Body of pancreas (tissue), 4 donors: ENCODE data around the gene LRPPRC. TPM values are rescaled to one million over a fixed set of nuclear protein-coding genes. Genes with fewer than 3 reads are reported as not detected.
A peak's percentile ranks its signal among the peaks of the same experiment; 100 is the strongest.

Source experiments
- ATAC-seq: fragments of 150-250 bp; one replicate; pipeline ENCODE4 v1.9.1; 2016
- DNase-seq, 4 donors: peaks; one replicate each; pipeline ENCODE4 v3.0.0-alpha.2; 2019
- H3K27ac ChIP-seq, 4 donors: fragments of 200-600 bp; sonication (generic); 1 replicate in 3 of 4; 2 replicates in 1 of 4; pipeline versions ENCODE4 v1.5.1 to v1.6.1; 2016 to 2019; ENCODE audit warnings: mild to moderate bottlenecking in 1 of 4, mixed read lengths in 1 of 4, moderate library complexity in 1 of 4
- H3K27me3 ChIP-seq, 2 donors: fragments of 200-600 bp; sonication (generic); one replicate each; pipeline ENCODE4 v1.6.0; 2016; ENCODE audit warnings: mild to moderate bottlenecking in 1 of 2
- H3K36me3 ChIP-seq, 2 donors: fragments of 200-600 bp; sonication (generic); replicated peaks in 1 of 2; 2 replicates each; pipeline ENCODE4 v1.5.1; 2016; ENCODE audit warnings: low read depth in 2 of 2; ENCODE audit not compliant: insufficient read depth in 1 of 2
- H3K4me1 ChIP-seq: fragments of 200-600 bp; sonication (generic); one replicate; pipeline ENCODE4 v1.6.0; 2016
- H3K4me3 ChIP-seq, 2 donors: fragments of 200-600 bp; sonication (generic); 1 replicate in 1 of 2; 2 replicates in 1 of 2; pipeline ENCODE4 v1.5.1; 2016 to 2019
- H3K9me3 ChIP-seq, 3 donors: fragments of 200-600 bp; sonication (generic); 1 replicate in 2 of 3; 2 replicates in 1 of 3; pipeline ENCODE4 v1.5.1; 2016
- POLR2A ChIP-seq, 3 donors: fragments of 450-650 bp; IDR thresholded peaks; one replicate each; pipeline ENCODE4 v1.6.1; 2016; ENCODE audit warnings: antibody characterized with exemption in 3 of 3, mild to moderate bottlenecking in 2 of 3
- whole genome bisulfite sequencing, 2 donors: methylation state at CpG; one replicate each; pipeline ENCODE4 v1.1.5; 2017; 5-methylcytosine and 5-hydroxymethylcytosine counted together
- intact Hi-C: fragments of 100-400 bp; cut with DNase I; formaldehyde crosslinking; loops from one replicate; pipeline ENCODE4 v1.15.1; 2023
- total RNA-seq, 2 donors: library from RNA; depleted of rRNA; stranded (reverse); fragments of >200 nt; gene quantifications; one replicate each; pipeline ENCODE4 v1.1.0, GENCODE V29; 2016
- TF ChIP-seq, protein P1 (sequence below), 7 experiments: fragments of 450-650 bp in 4 of 7; fragments of 200-600 bp in 3 of 7; sonication (generic) in 3 of 7; IDR thresholded peaks; one replicate each; pipeline ENCODE4 v1.5.1; 2016 to 2019; ENCODE audit warnings: antibody characterized with exemption in 7 of 7

LRPPRC gene
- total RNA-seq, 2 donors from 2014 or later = 33.5 to 50.8 TPM

DNA sequence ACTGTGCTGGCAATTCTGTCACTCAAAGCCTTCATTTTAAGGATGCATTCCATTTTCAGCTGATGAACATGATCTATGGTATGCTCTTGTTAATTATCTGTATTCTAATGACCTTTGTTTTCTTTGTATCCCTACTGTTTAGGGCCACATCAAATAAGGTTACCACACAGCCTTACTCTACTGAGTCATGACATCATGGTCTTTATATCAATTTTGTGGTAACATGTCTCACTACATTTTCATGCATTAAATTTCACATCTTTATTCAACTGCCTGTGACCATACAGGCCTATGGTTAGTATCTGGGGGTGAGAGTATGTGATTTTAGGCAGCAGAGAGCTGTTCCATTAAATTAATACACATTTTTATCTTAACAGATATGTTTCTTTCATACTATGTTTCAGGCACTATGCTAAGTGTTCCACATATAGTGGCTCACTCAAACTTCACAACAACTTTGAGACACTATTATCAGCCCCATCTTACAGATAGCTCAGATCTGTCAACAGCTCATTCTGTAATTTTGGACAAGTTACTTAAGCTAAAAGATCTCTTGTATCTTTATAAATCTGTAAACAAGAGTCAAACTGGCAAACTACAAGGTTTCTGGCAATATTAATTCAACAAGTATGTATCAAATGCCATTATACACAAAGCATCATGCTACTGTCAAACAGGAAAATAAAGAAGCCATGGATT, 18.0 kb downstream of the LRPPRC start:
- peaks cover 5 to 35% of the 10 kb centered on the region in 2 donors for H3K36me3 ChIP-seq
- intact Hi-C loops = no loop called here

DNA sequence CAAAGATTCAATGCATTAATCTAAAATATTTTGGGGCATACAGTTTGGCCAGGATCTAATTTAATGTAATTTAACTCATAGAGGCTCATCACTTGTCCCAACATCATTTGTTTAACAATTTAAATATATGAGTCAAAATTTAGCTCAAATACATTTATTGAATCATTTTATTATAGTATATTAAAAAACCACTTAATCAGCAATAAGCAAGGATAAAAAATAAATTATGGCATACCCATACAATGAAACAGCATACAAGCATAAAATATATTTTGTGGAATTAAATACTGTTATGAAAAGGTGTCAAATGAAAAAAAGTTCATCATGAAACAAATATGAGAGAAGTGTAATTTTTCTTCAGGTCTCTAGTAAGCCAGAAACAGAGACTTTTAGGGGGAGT, 34.9 kb downstream of the LRPPRC start:
- Histone ChIP-seq H3K4me3 (no peak overlapping the region), H3K4me1 (no peaks in the 10 kb centered on the region), H3K27ac (no peak overlapping the region), H3K36me3 (peaks cover 0 to 36% of the 10 kb centered on the region in 2 donors), H3K9me3 (no peaks in the 10 kb centered on the region), H3K27me3 (no peaks in the 10 kb centered on the region)
- DNase-seq (no peak), ATAC-seq (no peak)
- intact Hi-C loops = no loop called here
- no peak for TF ChIP-seq POLR2A (IDR thresholded peaks at IDR 0.05)
- TF ChIP-seq, protein P1, sequence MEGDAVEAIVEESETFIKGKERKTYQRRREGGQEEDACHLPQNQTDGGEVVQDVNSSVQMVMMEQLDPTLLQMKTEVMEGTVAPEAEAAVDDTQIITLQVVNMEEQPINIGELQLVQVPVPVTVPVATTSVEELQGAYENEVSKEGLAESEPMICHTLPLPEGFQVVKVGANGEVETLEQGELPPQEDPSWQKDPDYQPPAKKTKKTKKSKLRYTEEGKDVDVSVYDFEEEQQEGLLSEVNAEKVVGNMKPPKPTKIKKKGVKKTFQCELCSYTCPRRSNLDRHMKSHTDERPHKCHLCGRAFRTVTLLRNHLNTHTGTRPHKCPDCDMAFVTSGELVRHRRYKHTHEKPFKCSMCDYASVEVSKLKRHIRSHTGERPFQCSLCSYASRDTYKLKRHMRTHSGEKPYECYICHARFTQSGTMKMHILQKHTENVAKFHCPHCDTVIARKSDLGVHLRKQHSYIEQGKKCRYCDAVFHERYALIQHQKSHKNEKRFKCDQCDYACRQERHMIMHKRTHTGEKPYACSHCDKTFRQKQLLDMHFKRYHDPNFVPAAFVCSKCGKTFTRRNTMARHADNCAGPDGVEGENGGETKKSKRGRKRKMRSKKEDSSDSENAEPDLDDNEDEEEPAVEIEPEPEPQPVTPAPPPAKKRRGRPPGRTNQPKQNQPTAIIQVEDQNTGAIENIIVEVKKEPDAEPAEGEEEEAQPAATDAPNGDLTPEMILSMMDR (IDR thresholded peaks at IDR 0.05) = no peak

More for the DNA sequence above, 18.0 kb downstream of the LRPPRC start:
- Histone ChIP-seq H3K4me3 (no peak overlapping the region), H3K4me1 (no peaks in the 10 kb centered on the region), H3K9me3 (no peaks in the 10 kb centered on the region), H3K27ac (no peak overlapping the region), H3K27me3 (no peaks in the 10 kb centered on the region)
- ATAC-seq = no peak
- TF ChIP-seq, protein P1 (IDR thresholded peaks at IDR 0.05) = no peak
- TF ChIP-seq POLR2A (IDR thresholded peaks at IDR 0.05) = no peak
- DNase-seq = no peak

DNA sequence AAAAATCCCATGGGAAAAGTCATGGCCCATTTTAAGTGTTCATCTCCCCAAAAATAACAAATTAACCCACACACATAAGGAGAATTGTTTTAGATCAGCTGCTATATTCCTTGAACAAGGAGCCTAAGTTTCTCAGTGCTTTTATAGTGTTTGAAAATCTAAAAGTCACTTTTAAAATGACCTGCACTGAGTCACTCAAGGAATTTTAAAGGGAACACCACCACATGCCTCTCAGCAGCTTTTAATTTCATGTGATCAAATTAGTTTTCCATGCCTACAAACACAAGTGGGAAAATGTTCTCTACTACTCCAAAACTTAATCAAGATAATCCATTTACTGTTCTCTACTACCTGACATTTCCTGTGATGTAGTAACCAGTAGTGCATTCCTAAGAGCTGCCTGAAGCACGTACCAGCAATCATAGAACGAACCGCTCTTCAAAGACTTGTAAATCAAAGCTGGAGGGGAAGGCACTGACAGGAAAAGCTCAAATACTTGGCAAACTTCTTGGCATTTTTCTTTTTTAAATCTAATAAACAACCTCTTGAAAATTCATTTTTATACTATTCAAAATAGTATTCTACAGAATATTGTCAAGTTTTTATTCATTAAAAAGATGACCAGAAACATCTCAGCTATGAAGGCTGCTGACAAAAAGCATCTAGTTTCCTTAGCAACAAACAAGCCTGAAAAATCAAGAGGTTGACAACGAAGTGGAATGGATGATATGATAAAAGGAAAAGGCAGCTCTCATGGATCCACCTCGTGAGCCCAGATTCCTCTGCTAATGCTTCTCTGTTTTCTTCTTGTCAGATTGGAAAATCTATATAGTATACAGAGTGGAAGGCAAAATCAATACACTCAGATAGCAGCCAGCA, 37.2 kb downstream of the LRPPRC start:
- intact Hi-C loops = no loop called here
- no peak for ATAC-seq
- no peak for DNase-seq
- 62 to 68% methylated on average over 5 of the region's 5 CpGs for whole genome bisulfite sequencing, 2 donors
- H3K9me3 ChIP-seq = no peaks in the 10 kb centered on the region
- no peak overlapping the region for H3K4me3 ChIP-seq
- H3K4me1 ChIP-seq = no peaks in the 10 kb centered on the region
- no peaks in the 10 kb centered on the region for H3K27me3 ChIP-seq
- no peak for TF ChIP-seq POLR2A (IDR thresholded peaks at IDR 0.05)
- TF ChIP-seq, protein P1 (IDR thresholded peaks at IDR 0.05) = no peak
- no peak overlapping the region for H3K27ac ChIP-seq
- peaks cover 0 to 36% of the 10 kb centered on the region in 2 donors for H3K36me3 ChIP-seq

DNA sequence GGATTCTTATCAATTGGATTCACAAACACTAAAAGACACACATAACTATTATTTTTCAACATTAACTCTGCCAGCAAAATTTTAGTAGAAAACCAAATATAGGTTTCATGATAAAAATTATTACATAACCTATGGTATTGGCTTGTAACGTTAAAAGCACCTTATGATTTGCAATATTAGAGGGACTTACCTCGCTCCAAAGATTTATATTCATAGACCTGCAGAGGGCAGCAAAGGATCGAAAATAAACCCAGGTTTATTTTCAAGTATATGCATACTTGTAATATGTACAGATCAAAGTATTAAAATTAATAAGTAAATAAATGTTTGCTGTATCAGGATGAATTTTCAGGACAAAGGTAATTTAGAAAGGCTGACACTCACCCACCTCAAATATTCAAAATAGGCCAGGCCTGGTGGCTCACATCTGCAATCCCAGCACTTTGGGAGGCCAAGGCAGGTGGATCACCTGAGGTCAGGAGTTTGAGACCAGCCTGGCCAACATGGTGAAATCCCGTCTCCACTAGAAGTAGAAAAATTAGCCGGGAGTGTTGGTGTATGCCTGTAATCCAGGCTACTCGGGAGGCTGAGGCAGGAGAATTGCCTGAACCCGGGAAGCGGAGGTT, 45.3 kb downstream of the LRPPRC start:
- no peak overlapping the region for H3K4me3 ChIP-seq
- H3K9me3 ChIP-seq = no peaks in the 10 kb centered on the region
- peaks cover 8 to 11% of the 10 kb centered on the region in 2 donors for H3K36me3 ChIP-seq
- no peak for TF ChIP-seq POLR2A (IDR thresholded peaks at IDR 0.05)
- TF ChIP-seq, protein P1 (IDR thresholded peaks at IDR 0.05) = peak; percentile 5 to 50 (median 32)
- no peak overlapping the region for H3K27ac ChIP-seq
- 57 to 64% methylated on average over 7 to 8 of the region's 8 CpGs for WGBS, 2 donors
- intact Hi-C loops = no loop called here
- ATAC-seq = peak; percentile 52
- peak in 2 of 4 donors; percentile 5 to 12 for DNase-seq
- H3K4me1 ChIP-seq = no peaks in the 10 kb centered on the region
- H3K27me3 ChIP-seq = no peaks in the 10 kb centered on the region
